ENCODE results near the gene EHMT2.

The EHMT2 gene

DNA sequence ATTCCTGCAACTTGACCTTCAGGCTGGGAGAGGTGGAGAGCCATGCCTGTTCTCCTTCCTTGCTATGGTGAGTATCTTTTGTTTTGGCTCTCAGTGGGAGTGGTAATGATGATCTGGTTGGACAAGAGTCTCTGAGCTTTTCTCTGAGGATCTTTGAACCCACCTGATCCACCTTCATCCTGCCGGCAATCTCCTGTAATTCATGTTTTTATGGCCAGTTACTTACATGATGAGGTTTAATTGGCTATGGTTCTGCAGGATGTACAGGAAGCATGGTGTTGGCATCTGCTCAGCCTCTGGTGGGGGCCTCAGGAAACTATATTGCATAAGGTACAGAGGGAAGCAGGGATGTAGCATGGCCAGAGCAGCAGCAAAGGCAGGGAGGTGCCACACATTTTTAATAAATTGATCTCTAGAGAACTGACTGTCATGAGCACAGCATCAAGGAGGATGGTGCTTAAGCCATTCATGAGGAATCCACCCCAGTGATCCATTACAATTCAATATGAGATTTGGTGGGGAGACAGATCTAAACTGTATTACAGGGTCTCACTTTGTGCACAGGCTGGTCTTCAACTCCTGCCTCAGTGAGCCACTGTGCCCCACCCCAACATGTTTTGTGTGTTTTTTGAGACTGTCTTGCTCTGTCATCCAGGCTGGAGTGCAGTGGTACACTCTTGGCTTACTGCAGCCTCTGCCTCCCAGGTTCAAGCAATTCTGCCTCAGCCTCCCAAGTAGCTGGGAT lies 60.0 kb downstream of the EHMT2 start:
- no peak for DNase-seq (ENCODE audit: low spot score)
- in situ Hi-C loops (cut with MboI; ENCODE audit: low pct_unique_long_range_greater_than_20kb, low sequenced_read_pairs, unreplicated experiment): no loop called here
- TF ChIP-seq, protein P1, sequence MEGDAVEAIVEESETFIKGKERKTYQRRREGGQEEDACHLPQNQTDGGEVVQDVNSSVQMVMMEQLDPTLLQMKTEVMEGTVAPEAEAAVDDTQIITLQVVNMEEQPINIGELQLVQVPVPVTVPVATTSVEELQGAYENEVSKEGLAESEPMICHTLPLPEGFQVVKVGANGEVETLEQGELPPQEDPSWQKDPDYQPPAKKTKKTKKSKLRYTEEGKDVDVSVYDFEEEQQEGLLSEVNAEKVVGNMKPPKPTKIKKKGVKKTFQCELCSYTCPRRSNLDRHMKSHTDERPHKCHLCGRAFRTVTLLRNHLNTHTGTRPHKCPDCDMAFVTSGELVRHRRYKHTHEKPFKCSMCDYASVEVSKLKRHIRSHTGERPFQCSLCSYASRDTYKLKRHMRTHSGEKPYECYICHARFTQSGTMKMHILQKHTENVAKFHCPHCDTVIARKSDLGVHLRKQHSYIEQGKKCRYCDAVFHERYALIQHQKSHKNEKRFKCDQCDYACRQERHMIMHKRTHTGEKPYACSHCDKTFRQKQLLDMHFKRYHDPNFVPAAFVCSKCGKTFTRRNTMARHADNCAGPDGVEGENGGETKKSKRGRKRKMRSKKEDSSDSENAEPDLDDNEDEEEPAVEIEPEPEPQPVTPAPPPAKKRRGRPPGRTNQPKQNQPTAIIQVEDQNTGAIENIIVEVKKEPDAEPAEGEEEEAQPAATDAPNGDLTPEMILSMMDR (IDR thresholded peaks at IDR 0.05; ENCODE audit: extremely low read depth, insufficient read depth, missing control alignments): no peak

DNA sequence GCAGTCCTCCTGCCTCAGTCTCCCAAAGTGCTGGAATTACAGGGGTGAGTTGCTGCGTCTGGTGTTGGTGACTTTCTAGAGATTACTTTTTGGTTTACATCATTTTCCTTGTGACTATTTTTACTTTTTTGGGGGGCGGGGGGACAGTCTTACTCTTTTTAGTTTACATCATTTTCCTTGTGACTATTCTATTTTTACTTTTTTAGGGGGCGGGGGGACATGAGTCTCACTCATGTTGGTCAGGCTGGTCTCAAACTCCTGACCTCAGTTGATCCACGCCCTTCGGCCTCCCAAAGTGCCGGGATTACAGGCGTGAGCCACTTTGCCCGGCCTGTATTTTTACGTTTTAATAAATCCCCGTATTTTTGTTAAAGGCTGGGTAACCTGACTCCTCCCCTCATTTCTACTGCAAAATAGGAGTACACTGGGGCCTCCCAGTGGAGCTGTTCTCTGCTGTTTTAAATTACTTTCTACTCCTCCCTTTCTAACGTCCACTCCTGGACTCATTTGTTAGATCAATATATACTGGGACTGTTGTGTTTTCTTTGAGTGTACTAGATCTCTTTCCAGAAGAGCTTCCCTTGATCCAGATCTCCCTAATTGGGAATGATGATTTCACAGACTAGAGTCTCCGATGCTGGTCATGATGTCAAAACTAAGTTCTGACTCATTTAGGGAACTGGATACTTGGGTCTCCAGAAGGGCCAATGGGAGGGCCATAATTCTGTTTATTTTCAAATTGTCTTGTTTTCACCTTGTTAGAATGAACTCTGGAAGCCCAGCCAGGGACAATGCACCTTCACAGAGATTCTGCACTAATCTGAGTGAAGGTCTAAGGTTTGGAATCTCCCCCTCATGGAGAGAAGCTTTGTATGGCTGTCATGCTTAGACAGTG lies 60.8 kb downstream of the EHMT2 start:
- in situ Hi-C loops (cut with MboI; ENCODE audit: low pct_unique_long_range_greater_than_20kb, low sequenced_read_pairs, unreplicated experiment): no loop called here
- no peak for DNase-seq (ENCODE audit: low spot score)
- TF ChIP-seq, protein P1 (IDR thresholded peaks at IDR 0.05; ENCODE audit: extremely low read depth, insufficient read depth, missing control alignments): no peak

DNA sequence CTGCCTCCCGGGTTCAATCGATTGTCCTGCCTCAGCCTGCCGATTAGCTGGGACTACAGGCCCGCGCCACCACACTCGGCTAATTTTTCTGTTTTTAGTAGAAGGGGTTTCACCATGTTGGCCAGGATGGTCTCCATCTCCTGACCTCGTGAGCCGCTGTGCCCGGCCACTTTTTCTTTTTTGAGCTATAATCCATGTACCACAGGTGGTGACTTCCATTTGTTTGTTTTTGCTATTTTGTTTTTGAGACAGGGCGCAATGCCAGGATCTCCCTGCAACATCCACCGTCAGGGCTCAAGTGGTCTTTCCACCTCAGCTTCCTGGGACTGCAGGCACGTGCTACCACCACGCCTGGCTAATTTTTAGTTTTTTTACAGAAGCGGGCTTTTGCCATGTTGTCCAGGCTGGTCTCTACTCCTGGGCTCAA lies 61.4 kb downstream of the EHMT2 start:
- TF ChIP-seq, protein P1 (IDR thresholded peaks at IDR 0.05; ENCODE audit: extremely low read depth, insufficient read depth, missing control alignments): no peak
- in situ Hi-C loops (cut with MboI; ENCODE audit: low pct_unique_long_range_greater_than_20kb, low sequenced_read_pairs, unreplicated experiment): no loop called here
- no peak for DNase-seq (ENCODE audit: low spot score)

DNA sequence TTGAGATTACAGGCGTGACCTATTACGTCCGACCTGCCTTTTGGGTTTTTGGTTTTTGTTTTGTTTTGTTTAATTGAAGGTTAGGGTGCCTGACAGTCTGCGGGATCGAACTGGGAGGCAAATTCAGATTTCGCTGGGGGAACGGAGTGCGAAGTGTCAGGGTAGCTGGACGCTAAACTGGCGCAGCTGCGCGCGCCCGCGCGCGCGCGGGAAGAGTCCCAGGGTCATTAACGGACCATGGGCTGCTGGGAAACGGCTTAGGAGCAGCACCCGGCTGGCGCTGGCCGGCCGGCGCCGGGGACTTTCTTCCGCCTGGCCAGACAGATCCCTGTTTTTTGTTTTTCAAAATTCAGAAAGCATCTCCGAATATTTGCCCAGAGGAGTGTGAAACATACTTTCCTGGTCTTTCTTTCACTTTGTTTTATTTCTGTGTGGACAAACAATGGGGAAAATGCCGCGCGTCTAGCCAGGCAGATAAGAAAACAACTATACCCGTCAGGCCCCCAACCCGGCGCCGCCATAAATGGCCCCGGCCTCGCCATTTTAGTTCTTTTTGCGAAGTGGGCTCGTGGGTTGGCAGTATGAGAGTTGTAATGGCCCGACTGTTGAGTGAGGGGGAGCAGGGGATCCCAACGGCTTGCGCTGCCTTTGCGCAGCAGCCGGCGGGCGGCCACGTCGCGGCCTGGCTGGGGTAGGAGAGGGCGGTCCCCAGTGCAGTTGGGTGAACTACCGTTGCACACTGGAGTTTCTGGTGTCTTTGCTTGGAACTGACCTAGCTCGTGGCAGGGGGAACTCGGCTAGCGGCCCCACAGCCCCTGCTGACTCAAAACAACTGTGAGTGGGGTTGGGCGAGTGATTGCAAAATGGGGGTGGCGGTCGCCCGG lies 62.9 kb downstream of the EHMT2 start:
- in situ Hi-C loops (cut with MboI; ENCODE audit: low pct_unique_long_range_greater_than_20kb, low sequenced_read_pairs, unreplicated experiment): loop anchor here (5.0 kb wide), 1 partner anchor 152 kb away; the partner anchor contains the start of gene LY6G5C
- TF ChIP-seq, protein P1 (IDR thresholded peaks at IDR 0.05; ENCODE audit: extremely low read depth, insufficient read depth, missing control alignments): no peak

DNA sequence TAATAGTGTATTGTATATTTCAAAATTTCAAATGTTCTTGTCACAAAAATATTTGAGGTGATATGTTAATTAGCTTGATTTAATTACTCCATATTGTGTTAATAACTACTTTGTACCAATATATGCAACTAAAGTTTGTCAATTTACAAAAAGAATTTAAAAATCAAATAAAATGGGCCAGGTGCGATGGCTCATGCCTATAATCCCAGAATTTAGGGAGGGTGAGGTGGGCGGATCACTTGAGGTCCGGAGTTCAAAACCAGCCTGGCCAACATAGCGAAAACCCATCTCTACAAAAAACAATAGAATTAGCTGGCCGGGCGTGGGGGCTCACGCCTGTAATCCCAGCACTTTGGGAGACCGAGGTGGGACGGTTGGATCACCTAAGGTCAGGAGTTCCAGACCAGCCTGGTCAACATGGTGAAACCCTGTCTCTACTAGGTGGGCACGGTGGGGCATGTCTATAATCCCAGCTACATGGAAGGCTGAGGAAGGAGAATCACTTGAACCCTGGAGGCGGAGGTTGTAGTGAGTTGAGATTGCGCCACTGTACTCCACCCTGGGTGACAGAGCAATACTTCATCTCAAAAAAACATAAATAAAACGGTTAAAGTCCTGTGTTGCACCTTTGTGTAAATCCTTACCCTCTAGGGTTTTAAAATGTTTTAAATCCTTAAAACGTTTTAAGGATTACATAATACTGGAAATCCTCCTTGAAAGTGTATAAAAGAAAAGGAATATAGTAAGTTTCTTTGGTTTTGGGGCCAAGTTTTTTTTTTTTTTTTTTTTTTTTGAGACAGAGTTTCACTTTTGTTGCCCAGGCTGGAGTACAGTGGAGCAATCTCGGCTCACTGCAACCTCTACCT lies 65.9 kb downstream of the EHMT2 start:
- TF ChIP-seq, protein P1 (IDR thresholded peaks at IDR 0.05; ENCODE audit: extremely low read depth, insufficient read depth, missing control alignments): no peak
- in situ Hi-C loops (cut with MboI; ENCODE audit: low pct_unique_long_range_greater_than_20kb, low sequenced_read_pairs, unreplicated experiment): loop anchor here (5.0 kb wide), 1 partner anchor 149 kb away; the partner anchor contains the start of gene LY6G5C
- DNase-seq (ENCODE audit: low spot score): no peak

More for the DNA sequence above, 62.9 kb downstream of the EHMT2 start:
- DNase-seq (ENCODE audit: low spot score): peak; percentile 87

Data from GM13977 (cell line).